T47D (cell line): ENCODE data around the gene CHMP2B.

Source experiments
- DNase-seq, 2 experiments: peaks; one replicate each; pipeline versions ENCODE4 v3.0.0 to v3.0.0-alpha.2; 2011 to 2012; ENCODE audit warnings: low read depth in 1 of 2, low spot score in 1 of 2
- JUND ChIP-seq: IDR thresholded peaks from 2 replicates; pipeline ENCODE4 v1.6.1; 2012; ENCODE audit warnings: low read depth
- in situ Hi-C: cut with HindIII; loops from 2 replicates; pipeline ENCODE4 v1.10.0; 2016; ENCODE audit warnings: low sequenced_read_pairs, low pct_unique_long_range_greater_than_20kb

CHMP2B gene

DNA sequence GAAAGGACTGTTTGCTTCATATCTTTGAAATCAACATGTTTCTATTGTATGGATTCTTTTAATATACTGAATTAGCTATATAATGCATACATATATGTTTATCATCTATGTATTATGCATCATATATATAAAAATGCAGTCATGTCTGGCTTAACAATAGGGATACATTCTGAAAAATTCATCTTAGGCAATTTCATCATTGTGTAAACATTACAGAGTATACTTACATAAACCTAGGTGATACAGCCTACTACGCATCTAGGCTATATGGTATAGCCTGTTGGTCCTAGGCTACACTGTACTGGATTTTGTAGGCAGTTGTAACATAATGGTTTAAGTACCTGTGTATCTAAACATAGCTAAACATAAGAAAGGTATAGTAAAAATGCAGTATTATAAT is 21.7 kb downstream of the CHMP2B start:
- no peak for TF ChIP-seq JUND
- no peak for DNase-seq
- in situ Hi-C loops: no loop called here

- in situ Hi-C loops: no loop called here
- no peak for TF ChIP-seq JUND
These were observed 22.9 kb downstream of the CHMP2B start for GRCh38 chr3:87250009-87250408.

DNA sequence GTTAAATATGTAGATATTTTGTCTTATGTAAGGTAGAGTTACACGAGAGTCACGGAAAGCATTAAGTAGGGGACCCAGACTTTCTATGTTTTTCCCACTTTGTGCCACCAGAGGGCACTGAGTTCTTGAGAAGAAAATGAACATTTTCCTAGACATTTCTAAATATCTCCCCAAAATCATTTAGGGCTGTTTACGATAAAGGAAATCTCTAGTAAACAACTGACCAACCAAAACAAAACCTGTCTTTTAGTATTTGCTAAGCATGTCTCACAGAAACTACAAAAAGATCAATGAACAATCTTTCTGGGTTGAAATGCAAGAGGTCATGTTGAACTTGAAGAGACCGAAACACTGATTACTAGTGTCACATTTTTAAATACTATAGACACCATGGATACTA is 33.2 kb downstream of the CHMP2B start:
- TF ChIP-seq JUND: no peak
- in situ Hi-C loops: no loop called here
- DNase-seq: peak; percentile 1 to 67

More at GRCh38 chr3:87250009-87250408, 22.9 kb downstream of the CHMP2B start:
- DNase-seq: no peak

- DNase-seq: no peak
- no peak for TF ChIP-seq JUND
- in situ Hi-C loops: no loop called here
These were observed 34.8 kb downstream of the CHMP2B start for GRCh38 chr3:87261925-87262324.

- in situ Hi-C loops: no loop called here
These were observed 41.0 kb downstream of the CHMP2B start for GRCh38 chr3:87267953-87268645.

DNA sequence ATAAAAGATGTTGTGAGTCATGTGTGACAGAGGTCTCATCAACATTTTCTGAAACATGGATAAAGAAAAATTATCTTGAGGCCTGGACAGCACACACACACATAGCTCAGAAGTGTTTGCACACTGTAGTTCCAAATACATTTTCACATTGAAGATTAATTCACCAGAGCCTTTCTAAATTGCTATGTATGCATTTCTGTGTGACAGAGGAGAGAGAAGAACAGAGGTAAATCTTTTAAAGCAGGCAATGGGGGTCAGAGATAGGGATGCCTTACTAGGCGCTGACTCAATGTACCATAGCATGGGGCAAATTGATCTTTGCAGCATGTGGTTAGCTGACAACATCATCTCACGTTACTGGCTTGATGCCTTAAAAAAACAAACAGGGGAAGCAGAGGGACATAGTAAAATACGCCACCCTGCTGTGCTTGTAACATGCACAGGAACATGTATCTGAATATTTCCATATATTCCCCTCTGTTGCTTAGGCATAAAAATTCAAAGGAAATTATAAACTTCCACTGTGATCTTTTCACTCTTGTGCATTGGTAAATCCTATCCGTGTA is 41.6 kb downstream of the CHMP2B start:
- no peak for TF ChIP-seq JUND
- no peak for DNase-seq
- in situ Hi-C loops: no loop called here

More at GRCh38 chr3:87267953-87268645, 41.0 kb downstream of the CHMP2B start:
- DNase-seq: no peak
- TF ChIP-seq JUND: no peak

DNA sequence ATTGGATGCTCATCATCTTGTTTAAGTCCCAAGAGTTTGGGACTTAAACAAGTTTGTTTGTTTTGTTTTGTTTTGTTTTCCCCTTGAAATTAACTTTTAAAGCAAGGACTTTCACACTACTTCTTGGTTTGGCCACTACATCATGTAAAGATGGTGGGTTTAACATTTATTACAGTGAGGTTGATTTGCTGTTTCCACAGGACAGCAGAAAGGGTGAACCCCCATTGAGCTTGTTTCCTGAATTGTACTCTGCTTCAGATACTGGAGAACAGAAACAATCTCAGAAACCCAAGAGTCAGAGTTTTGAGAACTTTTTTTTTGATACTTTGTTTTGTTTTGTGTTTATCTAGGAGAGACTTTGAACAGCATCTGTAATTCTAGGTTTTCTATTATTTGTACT is 42.6 kb downstream of the CHMP2B start:
- in situ Hi-C loops: no loop called here
- DNase-seq: no peak
- TF ChIP-seq JUND: no peak

DNA sequence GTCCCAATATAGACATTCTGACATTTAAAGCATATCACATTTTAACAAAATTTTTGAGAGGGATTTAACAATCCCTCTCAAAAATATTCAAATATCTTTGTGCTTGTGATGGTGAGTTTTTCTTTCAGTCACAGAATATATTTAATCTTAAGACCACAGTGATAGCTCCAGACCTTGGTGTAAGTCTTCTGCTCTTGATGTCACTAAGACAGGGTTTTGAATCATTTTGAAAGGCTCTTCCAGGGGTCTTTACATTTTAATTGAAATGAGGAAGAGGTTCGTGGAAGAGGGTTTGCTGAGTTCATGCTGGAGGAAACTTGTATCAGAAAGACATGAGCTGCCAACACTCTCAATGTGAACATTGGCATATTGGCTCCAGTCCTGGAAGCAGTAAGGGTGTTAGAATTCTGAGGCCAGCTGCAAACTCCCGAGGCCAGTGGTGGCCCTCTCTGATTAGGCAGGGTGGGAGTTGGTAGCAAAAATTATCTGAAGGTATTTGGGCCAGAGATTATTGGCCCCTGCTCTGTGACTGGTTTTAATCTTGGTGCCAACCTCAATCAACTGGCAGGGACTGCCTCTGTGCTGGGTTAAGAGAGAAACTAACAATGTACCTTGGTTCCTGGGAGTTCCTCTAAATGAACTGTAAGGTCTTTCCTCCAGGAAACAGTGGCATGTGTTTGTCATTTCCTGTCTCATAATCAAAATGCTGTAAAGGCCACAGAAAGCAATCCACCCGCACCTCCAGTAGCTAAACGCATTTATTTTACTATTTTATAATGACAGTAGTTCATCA is 44.0 kb downstream of the CHMP2B start:
- no peak for TF ChIP-seq JUND
- DNase-seq: no peak
- in situ Hi-C loops: no loop called here

DNA sequence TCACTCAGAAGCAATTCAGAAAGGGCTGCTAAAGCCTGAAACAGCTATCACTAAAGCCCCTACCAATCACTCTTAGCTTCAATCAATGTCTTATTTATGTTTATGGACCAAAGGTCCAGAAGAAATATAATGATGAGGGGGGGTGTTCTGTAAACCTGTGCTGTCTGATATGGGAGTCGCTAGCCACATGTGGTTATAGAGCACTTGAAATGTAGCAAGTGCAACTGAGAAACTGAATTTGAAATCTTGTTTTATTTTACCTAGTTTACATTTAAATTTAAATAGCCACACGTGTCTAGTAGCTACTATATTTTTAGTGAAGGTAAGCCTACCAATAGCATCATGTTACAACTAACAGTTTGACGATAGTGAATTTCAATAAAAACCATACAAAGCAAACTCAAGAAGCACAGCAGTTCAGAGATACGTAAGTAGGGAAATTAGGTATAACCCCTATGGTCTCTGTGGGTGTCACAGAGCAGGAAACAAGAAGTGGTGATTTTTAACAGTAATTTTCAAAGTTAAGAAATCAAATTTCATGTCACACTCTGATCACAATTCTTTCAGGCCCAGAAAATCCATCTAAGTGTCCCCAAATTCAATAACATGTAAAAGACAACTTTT is 45.7 kb downstream of the CHMP2B start:
- in situ Hi-C loops: no loop called here
- no peak for DNase-seq
- TF ChIP-seq JUND: no peak

DNA sequence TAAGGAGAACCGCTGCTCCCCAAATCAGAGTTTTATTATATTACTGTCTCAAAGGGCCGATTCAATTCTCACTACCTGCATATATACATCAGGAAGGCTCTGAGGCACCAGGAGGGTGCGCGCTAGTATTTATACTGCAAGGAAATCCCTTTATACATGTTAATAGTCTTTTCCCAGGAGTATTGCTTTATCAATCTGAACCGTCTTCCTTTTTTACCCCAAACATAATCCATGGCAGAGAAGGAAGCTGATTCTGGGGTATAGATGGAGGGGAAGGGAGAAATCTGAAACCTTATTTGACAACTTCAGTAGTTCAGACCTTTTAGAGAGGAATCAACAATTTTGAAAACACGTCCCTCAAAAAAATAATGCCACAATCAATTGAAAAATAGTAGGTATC is 49.4 kb downstream of the CHMP2B start, which contains the start of gene POU1F1:
POU1F1 (minus strand) TSS at position 101 of the 400 bp plus-strand sequence. CDS start 122 bp downstream, outside the sequence.
- no peak for TF ChIP-seq JUND
- no peak for DNase-seq
- in situ Hi-C loops: no loop called here

GRCh38 chr3:87287011-87287410 is 59.9 kb downstream of the CHMP2B start:
- in situ Hi-C loops: no loop called here
- TF ChIP-seq JUND: no peak
- DNase-seq: no peak

GRCh38 chr3:87288446-87288845 is 61.3 kb downstream of the CHMP2B start:
- in situ Hi-C loops: no loop called here
- TF ChIP-seq JUND: no peak
- DNase-seq: no peak
